ENCODE measurements around the gene FGF12.

FGF12 gene

DNA sequence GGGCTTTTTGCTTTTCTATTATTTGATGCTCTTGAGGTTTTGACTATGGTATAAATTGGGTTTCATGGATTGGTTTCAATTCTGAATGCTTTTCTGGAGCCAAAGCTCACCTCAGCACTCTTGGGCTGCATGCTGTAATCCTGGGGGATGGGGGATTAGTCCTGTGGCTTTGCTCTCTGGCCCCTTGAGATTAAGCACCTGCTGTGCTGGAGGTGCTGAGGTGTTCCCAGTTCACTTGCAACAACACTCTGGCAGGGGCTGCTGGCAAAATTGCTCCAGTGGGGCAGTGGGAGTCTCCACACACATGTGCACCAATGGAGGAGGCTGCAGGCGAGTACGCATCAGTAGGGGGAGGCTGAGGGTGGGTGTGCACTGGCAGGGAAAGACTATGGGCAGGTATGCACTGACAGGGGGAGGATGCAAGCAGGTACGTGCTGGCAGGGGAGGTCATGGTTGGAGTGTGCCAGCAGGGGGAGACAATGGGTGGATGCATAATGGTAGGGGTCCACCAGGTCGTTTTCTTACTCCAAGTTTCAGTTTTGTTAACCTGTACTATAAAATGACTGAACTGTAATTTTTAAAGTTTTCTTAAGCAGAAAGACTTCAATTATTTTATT is 489.2 kb downstream of the FGF12 start:
- TF ChIP-seq, protein P1, sequence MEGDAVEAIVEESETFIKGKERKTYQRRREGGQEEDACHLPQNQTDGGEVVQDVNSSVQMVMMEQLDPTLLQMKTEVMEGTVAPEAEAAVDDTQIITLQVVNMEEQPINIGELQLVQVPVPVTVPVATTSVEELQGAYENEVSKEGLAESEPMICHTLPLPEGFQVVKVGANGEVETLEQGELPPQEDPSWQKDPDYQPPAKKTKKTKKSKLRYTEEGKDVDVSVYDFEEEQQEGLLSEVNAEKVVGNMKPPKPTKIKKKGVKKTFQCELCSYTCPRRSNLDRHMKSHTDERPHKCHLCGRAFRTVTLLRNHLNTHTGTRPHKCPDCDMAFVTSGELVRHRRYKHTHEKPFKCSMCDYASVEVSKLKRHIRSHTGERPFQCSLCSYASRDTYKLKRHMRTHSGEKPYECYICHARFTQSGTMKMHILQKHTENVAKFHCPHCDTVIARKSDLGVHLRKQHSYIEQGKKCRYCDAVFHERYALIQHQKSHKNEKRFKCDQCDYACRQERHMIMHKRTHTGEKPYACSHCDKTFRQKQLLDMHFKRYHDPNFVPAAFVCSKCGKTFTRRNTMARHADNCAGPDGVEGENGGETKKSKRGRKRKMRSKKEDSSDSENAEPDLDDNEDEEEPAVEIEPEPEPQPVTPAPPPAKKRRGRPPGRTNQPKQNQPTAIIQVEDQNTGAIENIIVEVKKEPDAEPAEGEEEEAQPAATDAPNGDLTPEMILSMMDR (IDR thresholded peaks at IDR 0.05; ENCODE audit: low read depth, low read length), result no peak
- H3K4me3 ChIP-seq (ENCODE audit: low read depth, low read length), result no peak overlapping the region

DNA sequence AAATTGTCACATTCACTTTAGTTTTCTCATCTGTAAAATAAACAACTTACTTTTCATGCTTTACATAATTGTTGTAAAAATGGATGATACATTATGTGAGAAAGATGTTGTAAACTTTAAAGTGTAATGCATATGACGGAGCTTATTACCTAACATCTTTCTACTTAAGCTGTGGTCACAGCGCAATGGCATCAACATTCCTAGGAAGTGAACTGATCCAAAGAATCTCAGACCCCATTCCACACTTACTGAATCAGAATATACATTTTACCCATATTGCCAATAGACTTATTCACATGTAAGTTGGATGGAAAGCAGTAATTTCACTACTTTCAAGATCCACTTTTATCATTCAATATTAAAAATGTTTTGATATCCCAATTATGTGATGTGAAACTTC is 497.5 kb downstream of the FGF12 start:
- TF ChIP-seq, protein P1 (IDR thresholded peaks at IDR 0.05; ENCODE audit: low read depth, low read length), result no peak
- no peak overlapping the region for H3K4me3 ChIP-seq (ENCODE audit: low read depth, low read length)

DNA sequence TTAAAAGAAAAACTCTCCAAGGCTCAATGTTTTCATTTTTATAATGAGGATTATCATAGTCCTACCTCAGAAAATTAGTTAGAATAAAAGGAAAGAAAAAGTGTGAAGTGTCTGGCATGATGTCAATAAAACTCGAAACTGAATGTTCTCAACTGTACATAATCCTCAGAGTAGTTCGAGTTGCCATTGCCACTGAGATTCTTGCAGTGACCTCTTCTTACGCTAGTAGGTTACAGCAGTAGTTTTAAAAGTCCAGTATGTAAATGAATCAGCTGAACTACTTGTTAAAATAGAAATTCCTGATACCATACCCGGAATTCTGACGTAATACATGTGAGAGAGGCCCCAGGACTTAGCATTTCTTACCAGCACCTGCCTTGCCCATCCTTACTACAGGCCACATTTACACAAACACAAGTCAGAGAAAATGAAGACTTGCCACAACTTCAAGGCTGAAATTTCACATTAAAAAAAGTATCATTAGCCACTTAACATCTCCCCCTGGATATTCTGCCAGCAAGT is 502.6 kb downstream of the FGF12 start:
- no peak overlapping the region for H3K4me3 ChIP-seq (ENCODE audit: low read depth, low read length)
- TF ChIP-seq, protein P1 (IDR thresholded peaks at IDR 0.05; ENCODE audit: low read depth, low read length), result no peak

DNA sequence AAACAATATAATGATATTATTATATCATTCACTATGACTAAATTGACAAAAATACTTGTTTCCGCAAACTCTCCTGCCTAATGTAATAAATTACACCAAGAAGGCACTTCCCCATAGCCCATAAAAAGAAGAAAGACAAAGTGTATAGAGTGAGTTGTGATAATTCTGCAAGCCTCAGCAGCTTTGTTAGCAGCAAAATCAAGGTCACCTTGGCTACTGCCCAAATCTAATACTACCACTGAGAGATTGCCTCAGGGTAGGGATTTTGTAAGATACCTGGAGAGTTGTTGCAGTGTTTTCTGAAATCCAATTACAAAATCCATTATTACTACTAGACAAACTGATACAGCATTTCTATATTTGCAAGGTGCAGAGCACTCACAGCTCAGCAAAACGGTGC is 503.5 kb downstream of the FGF12 start:
- H3K4me3 ChIP-seq (ENCODE audit: low read depth, low read length), result no peak overlapping the region
- TF ChIP-seq, protein P1 (IDR thresholded peaks at IDR 0.05; ENCODE audit: low read depth, low read length), result no peak

DNA sequence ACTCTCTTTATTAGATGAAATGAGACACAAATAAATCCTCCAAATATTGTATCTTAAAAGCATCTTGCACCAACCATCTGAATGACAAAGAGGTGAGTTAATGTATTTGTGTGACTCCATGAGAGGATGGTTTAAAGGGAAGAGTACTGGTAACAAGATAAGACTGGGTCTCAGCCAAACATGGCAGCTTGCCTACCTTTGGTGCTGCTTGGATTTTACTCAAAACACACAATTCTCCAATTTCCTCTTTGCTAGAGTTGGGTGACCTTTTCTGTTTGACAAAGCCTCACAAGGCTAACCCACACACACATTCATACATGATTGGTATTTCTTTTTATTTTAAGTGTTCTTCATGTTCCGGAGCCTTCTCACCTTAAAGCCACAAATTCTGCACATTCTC is 506.4 kb downstream of the FGF12 start:
- H3K4me3 ChIP-seq (ENCODE audit: low read depth, low read length), result no peak overlapping the region
- TF ChIP-seq, protein P1 (IDR thresholded peaks at IDR 0.05; ENCODE audit: low read depth, low read length), result no peak

DNA sequence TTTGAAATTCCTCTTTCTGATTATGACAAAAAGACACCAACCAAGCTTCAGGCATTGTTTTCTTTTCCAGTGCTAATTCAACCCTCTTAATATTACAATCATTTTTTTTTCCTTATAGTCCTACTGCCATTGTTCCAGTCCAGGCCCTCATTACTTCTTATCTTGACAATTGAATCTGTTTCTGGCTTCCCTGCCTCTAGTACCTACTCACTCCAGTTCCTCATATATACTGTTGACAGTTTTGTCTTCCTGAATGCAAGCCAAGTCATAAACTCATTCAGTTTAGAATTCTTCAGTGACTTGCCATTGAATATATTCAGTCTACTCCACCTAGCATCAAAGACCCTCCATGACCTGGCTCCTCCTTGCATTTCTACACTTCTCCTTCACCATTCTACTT is 507.4 kb downstream of the FGF12 start:
- TF ChIP-seq, protein P1 (IDR thresholded peaks at IDR 0.05; ENCODE audit: low read depth, low read length), result no peak
- no peak overlapping the region for H3K4me3 ChIP-seq (ENCODE audit: low read depth, low read length)

DNA sequence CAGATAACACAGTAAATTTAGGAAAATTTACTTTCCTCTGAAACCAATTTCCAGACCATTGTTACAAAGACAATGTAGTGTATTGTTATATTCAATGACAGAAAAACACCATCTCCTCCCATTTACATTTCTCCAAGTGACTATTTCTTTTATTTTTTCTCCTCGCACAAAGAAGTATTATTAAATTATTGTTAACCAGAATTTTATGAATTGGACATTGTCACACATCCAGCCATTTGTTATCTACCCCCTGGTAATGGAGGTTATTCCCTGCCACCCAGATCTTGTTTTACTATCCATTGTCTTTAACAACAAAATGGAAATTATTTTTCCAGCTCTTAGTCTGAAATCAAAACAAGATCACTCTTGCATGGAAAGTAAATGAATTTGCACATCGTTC is 511.3 kb downstream of the FGF12 start:
- TF ChIP-seq, protein P1 (IDR thresholded peaks at IDR 0.05; ENCODE audit: low read depth, low read length), result no peak
- no peak overlapping the region for H3K4me3 ChIP-seq (ENCODE audit: low read depth, low read length)

Data from WI38 (cell line).